ENCODE results near the gene MRPL33.

GRCh38 chr2:27808984-27809383 is 37.5 kb downstream of the MRPL33 start:
- TF ChIP-seq, protein P1, sequence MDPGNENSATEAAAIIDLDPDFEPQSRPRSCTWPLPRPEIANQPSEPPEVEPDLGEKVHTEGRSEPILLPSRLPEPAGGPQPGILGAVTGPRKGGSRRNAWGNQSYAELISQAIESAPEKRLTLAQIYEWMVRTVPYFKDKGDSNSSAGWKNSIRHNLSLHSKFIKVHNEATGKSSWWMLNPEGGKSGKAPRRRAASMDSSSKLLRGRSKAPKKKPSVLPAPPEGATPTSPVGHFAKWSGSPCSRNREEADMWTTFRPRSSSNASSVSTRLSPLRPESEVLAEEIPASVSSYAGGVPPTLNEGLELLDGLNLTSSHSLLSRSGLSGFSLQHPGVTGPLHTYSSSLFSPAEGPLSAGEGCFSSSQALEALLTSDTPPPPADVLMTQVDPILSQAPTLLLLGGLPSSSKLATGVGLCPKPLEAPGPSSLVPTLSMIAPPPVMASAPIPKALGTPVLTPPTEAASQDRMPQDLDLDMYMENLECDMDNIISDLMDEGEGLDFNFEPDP (CRISPR knock-in tag; conservative IDR thresholded peaks at IDR 0.05) = no peak
- TF ChIP-seq ZNF616 (CRISPR knock-in tag; IDR thresholded peaks at IDR 0.05; ENCODE audit: low read depth) = no peak
- no peak for TF ChIP-seq FLYWCH1 (CRISPR knock-in tag; IDR thresholded peaks at IDR 0.05)
- no peak for TF ChIP-seq JUNB (CRISPR knock-in tag; IDR thresholded peaks at IDR 0.05; ENCODE audit: borderline replicate concordance)
- TF ChIP-seq MAX (IDR thresholded peaks at IDR 0.05) = no peak
- TF ChIP-seq, protein P2, sequence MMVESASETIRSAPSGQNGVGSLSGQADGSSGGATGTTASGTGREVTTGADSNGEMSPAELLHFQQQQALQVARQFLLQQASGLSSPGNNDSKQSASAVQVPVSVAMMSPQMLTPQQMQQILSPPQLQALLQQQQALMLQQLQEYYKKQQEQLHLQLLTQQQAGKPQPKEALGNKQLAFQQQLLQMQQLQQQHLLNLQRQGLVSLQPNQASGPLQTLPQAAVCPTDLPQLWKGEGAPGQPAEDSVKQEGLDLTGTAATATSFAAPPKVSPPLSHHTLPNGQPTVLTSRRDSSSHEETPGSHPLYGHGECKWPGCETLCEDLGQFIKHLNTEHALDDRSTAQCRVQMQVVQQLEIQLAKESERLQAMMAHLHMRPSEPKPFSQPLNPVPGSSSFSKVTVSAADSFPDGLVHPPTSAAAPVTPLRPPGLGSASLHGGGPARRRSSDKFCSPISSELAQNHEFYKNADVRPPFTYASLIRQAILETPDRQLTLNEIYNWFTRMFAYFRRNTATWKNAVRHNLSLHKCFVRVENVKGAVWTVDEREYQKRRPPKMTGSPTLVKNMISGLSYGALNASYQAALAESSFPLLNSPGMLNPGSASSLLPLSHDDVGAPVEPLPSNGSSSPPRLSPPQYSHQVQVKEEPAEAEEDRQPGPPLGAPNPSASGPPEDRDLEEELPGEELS (CRISPR knock-in tag; IDR thresholded peaks at IDR 0.05) = no peak
- TF ChIP-seq ZNF124 (CRISPR knock-in tag; IDR thresholded peaks at IDR 0.05) = no peak
- TF ChIP-seq SMARCE1 (IDR thresholded peaks at IDR 0.05; ENCODE audit: borderline replicate concordance) = no peak
- no peak for TF ChIP-seq SP1 (IDR thresholded peaks at IDR 0.05)
- no peak for TF ChIP-seq SP1 (CRISPR knock-in tag; IDR thresholded peaks at IDR 0.05)
- no peak for TF ChIP-seq ZNF766 (CRISPR knock-in tag; IDR thresholded peaks at IDR 0.05; ENCODE audit: borderline replicate concordance)
- TF ChIP-seq NONO (IDR thresholded peaks at IDR 0.05) = no peak
- no peak for TF ChIP-seq NONO (CRISPR knock-in tag; conservative IDR thresholded peaks at IDR 0.05)
- no peak for TF ChIP-seq FOXM1 (CRISPR knock-in tag; IDR thresholded peaks at IDR 0.05)
- TF ChIP-seq GATAD2A (CRISPR knock-in tag; IDR thresholded peaks at IDR 0.05) = no peak
